GM19467 (cell line): Measurements from ENCODE around the gene ABCD2.
"Not testable (repeated sequence)": the region's sequence is repeated elsewhere in the genome, so short reads cannot be mapped to it uniquely, and the experiment has no call there.

Experiments
- ATAC-seq: cut with Tn5 transposase; IDR thresholded peaks from one replicate; pipeline ENCODE4 v1.9.1; 2021; ENCODE audit warnings: mild to moderate bottlenecking, moderate library complexity; ENCODE audit not compliant: unreplicated experiment

The ABCD2 gene

GRCh38 chr12:39613525-39613924, 6.1 kb downstream of the ABCD2 start:
- no peak for ATAC-seq

DNA sequence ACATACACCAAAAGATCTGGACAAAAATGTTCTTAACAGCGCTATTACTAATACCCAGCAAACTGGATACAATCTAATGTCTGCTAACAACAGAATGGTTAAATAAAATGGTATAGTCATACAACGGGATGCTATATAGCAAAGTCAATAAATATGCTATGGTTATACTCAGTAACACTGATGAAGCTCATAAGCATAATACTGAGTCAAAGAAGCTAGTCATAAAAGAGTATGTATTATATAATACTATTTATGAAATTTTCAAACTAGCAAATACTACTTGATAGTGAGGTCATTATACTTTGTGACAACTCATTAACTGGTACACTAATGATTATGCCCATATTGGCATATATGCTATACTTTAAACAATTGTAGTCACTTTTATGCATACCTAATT, 7.4 kb downstream of the ABCD2 start:
- ATAC-seq, result no peak

DNA sequence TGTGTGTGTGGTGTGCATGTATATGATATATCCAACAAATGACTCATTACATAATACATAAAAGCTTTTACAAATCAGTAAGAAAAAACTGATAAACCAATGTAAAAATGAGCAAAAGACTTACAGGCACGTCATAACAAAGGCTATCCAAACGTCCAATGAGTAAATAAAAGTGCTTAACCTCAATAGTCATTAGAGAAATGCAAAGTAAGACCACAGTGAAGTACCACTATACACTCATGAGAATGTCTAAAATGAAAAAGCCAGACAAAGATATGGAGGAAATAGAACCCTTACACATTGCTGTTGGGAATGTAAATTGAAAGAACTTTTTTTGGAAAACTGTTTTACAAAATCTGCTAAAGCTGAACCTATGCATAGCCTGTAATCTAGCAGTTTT, 7.8 kb downstream of the ABCD2 start:
- no peak for ATAC-seq

GRCh38 chr12:39610436-39611025, 9.1 kb downstream of the ABCD2 start:
- ATAC-seq, result no peak

DNA sequence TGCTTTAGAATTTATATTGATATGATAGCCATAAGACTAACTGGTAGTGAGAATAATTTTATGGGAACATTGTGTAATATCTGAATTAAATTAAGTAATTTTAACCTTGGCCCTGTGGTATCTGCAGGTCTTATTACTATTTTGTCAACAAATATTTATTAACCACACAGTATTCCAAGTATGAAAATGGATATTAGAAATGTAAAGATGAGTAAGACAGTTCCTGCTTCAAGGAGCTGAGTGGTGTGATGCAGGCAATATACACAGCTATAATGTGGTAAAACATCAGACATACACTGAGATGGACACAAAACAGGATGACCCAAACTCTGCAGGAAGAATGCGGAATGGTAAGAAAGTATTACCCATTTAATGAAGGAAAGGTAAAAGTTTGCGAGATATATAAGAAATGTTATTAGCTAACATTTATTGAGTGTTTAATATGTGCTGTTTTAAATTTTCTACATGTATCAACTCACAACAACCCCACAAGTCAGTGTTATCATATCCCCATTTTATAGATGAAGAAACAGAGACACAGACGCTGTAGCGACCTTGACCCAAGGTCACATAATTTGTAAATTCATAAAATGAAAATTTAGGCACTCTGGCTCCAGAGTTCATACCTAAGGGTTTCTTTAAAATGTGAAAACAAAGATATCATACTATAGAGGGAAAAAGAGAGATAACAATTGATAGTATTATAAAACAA, 12.7 kb downstream of the ABCD2 start:
- ATAC-seq, result no peak

- ATAC-seq, result no peak
Measured at GRCh38 chr12:39605996-39606395, 13.6 kb downstream of the ABCD2 start.

DNA sequence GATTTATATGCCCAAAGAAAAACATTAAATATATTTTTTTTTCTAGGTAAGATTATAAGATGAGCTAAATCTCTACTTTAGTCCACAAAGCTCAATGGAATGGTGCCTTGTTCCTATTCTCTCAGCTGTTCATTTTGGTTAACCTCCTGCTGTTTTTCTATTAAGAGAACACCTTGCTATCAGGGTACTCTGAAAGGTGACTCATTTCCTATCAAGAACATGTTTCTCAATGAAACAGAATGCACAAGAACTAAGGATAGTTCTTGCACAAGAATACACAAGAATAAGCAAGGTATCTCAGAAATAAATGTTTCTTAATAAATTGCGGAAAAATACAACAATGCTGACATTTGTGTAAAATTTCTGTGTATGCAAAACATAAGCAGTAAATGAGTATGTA, 14.1 kb downstream of the ABCD2 start:
- ATAC-seq, result no peak

DNA sequence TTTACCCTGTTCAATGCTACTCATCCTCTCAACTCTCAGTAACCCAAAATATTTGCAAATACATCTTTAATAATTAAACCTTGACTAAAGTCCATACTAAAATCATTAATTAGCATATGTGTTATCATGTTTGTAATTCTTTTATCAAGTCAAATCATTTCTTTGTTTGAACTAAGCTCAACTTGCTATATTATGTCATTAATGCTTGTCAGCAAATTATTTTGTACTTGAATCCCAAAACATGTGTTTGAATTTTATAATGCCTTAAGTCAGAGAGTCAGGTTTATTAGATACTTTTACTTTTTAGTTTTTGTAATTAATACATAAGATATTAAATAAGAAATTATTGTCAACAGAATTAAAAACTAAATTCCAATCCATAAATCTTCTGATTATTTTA, 16.5 kb downstream of the ABCD2 start:
- no peak for ATAC-seq

GRCh38 chr12:39601951-39602350, 17.7 kb downstream of the ABCD2 start:
- not testable (repeated sequence) for ATAC-seq

DNA sequence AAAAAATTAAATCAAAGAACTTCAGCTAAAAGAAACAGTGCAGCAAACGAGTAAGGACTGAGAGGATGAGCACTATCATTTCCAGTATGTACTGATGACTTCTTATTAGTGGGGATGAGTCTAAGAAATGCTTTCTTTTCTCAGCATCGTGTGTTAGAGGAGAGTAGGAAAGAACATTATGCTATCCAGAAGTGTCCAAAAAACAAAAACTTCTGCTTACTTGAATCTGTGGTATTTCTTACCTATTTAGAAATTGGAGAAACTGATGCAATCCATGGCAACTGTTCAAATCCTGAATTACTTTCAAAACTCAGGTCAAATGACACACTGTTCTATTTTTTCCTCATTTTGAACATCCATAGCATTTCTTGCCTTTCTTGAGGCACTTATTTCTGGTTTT, 23.7 kb downstream of the ABCD2 start:
- ATAC-seq, result no peak

DNA sequence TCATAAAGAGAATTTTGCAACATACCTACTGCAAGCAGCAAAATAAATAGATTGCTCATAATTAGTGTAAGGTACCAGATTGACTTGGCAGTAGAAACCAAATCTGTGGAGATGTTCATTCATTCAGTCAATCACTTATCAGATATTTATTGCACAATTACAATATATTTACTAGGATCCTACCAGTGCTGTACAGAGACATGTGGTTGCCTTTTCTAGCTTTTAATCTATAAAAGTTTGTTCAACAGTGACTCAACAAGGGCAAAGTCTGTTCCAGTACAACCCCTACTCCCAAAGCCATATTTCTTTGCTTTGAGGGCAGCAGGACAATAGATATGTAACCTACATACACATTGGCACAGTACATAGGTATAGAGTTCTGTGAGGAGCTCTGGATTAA, 27.3 kb downstream of the ABCD2 start:
- ATAC-seq, result no peak

GRCh38 chr12:39588348-39588747, 31.3 kb downstream of the ABCD2 start:
- ATAC-seq, result no peak

- peak; percentile 87 for ATAC-seq
Measured at GRCh38 chr12:39587225-39587624, 32.4 kb downstream of the ABCD2 start.

- ATAC-seq, result no peak
Measured at GRCh38 chr12:39586816-39587215, 32.8 kb downstream of the ABCD2 start.

- ATAC-seq, result no peak
Measured at GRCh38 chr12:39581592-39581991, 38.0 kb downstream of the ABCD2 start.

GRCh38 chr12:39575498-39575875, 44.1 kb downstream of the ABCD2 start:
- ATAC-seq, result no peak

DNA sequence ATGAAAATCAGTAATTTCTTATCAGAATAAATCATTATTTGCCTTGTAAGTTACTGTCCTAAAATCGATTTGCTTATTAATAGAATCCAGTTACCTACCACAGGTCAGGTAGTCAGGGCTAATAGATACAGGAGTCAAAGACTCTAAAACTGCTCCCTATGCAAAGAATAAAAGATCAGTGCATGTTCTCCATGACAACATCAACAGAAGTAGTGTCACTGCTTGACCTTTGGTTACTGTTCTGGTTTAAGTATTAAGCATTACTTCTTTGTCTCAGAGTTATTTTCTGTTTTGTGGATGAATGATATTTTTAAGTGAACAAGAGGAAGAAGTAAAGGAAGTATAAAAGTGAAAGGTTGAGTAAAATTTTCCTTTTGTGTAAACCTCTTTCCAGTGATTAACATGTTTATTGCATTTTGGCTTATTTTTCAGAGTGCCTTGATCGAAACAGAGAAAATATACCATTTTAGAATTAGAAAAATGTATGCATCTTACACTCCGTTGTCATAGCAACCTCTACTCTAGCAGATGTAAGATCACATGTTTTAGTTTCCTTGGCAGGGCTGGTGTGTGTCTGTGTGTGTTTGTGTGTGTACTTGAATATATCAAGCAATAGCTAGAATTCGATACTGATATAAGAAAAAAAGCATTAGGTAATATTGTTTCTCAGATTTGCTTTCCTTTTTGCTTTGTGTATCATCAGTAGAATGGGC, 44.7 kb downstream of the ABCD2 start:
- no peak for ATAC-seq

- ATAC-seq, result no peak
Measured at GRCh38 chr12:39574378-39574777, 45.2 kb downstream of the ABCD2 start.

GRCh38 chr12:39573971-39574370, 45.6 kb downstream of the ABCD2 start:
- ATAC-seq, result no peak

GRCh38 chr12:39572551-39572950, 47.1 kb downstream of the ABCD2 start:
- no peak for ATAC-seq

- ATAC-seq, result no peak
Measured at GRCh38 chr12:39571351-39571750, 48.3 kb downstream of the ABCD2 start.

- no peak for ATAC-seq
Measured at GRCh38 chr12:39553476-39553875, 66.1 kb downstream of the ABCD2 start.
